Esophagus squamous epithelium (tissue), 4 donors: ENCODE measurements around the gene PALD1.

Experiments
- POLR2A ChIP-seq, 4 donors: fragments of 450-650 bp; IDR thresholded peaks; one replicate each; pipeline ENCODE4 v1.6.1; 2017; ENCODE audit warnings: antibody characterized with exemption in 4 of 4, mild to moderate bottlenecking in 4 of 4, moderate library complexity in 3 of 4
- TF ChIP-seq, protein P1 (sequence below), 6 experiments: fragments of 450-650 bp in 4 of 6; fragments of 200-600 bp in 2 of 6; sonication (generic) in 2 of 6; IDR thresholded peaks; one replicate each; pipeline ENCODE4 v1.5.1; 2016 to 2019; ENCODE audit warnings: antibody characterized with exemption in 6 of 6, mild to moderate bottlenecking in 4 of 6, moderate library complexity in 4 of 6

GRCh38 chr10:70542565-70542938, 64.0 kb downstream of the PALD1 start:
- TF ChIP-seq POLR2A (IDR thresholded peaks at IDR 0.05) = no peak
- TF ChIP-seq, protein P1, sequence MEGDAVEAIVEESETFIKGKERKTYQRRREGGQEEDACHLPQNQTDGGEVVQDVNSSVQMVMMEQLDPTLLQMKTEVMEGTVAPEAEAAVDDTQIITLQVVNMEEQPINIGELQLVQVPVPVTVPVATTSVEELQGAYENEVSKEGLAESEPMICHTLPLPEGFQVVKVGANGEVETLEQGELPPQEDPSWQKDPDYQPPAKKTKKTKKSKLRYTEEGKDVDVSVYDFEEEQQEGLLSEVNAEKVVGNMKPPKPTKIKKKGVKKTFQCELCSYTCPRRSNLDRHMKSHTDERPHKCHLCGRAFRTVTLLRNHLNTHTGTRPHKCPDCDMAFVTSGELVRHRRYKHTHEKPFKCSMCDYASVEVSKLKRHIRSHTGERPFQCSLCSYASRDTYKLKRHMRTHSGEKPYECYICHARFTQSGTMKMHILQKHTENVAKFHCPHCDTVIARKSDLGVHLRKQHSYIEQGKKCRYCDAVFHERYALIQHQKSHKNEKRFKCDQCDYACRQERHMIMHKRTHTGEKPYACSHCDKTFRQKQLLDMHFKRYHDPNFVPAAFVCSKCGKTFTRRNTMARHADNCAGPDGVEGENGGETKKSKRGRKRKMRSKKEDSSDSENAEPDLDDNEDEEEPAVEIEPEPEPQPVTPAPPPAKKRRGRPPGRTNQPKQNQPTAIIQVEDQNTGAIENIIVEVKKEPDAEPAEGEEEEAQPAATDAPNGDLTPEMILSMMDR (IDR thresholded peaks at IDR 0.05) = no peak
